ENCODE results near the gene PHACTR3. TPM values are rescaled to one million over a fixed set of nuclear protein-coding genes. Genes with fewer than 3 reads are reported as not detected.

PHACTR3 gene
- total RNA-seq, 1 donor from 2014 or later, result 22.3 TPM

DNA sequence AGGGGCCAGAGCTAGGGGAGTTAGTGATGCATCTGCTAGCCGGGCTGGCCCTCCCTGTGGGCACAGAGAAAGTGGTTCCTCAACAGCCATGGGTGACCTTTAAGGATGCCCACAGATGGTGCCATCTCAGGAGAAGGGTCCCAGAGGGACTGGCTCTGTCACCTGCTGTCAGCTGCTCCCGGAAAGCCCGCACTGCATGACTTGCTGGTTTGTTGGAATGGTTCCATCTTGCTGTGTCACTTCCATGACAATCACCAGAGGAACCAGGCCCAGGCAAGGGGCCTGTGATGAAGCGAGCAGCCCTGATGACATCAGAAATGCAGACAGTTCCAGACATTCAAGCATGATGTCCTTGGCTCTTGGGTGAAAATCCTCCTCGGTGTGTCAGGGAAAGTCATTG, 125.2 kb downstream of the PHACTR3 start:
- Mint-ChIP-seq H3K4me3 (no peak overlapping the region), H3K27me3 (ENCODE audit: low read depth) (peaks cover 23% of the 10 kb centered on the region), H3K9me3 (no peaks in the 10 kb centered on the region), H3K36me3 (ENCODE audit: low read depth) (no peaks in the 10 kb centered on the region), H3K27ac (ENCODE audit: unreplicated experiment) (no peak overlapping the region), H3K4me1 (no peaks in the 10 kb centered on the region)
- DNase-seq (ENCODE audit: low read depth, low spot score), result no peak
- no peak for TF ChIP-seq CTCF (conservative IDR thresholded peaks at IDR 0.05)

DNA sequence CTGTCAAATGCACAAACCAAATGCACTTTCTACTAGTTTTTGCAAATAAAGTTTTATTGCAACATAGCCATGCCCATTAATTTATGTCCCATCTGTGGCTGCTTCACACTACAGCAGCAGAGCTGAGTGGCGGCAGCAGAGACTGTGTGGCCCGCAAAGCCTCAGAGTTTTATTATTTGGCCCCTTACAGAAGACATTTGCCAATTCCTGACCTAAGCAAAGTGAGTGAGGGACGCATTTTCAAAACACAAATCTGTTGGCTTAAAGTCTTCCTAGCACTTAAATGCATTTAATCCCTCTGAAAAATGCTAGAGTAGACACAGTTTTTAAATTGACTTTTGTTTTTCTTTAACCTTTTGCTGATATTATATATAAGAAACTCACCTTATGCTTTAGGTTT, 126.4 kb downstream of the PHACTR3 start:
- H3K36me3 Mint-ChIP-seq (ENCODE audit: low read depth), result no peaks in the 10 kb centered on the region

DNA sequence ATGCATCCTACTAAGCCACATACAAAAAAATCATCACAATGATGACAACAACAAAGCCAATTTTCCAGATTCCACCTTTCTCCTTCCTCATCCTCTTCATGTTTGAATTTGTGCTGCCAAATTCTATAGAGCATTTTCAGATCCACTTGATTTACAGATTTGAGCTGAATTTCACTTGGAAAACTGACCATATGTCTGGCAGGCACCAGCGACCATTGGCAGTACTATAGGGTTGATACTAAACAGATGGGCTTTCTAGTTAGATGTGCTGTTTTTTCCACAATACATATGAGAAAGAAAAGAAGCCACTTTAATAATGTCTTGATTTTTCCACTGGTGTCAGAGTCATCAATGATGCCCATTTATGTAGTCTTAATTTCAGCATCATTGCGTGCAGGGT, 127.0 kb downstream of the PHACTR3 start:
- no peaks in the 10 kb centered on the region for H3K9me3 Mint-ChIP-seq
- DNase-seq (ENCODE audit: low read depth, low spot score), result no peak
- H3K27me3 Mint-ChIP-seq (ENCODE audit: low read depth), result peaks cover 24% of the 10 kb centered on the region
- TF ChIP-seq CTCF (conservative IDR thresholded peaks at IDR 0.05), result no peak
- no peak overlapping the region for H3K27ac Mint-ChIP-seq (ENCODE audit: unreplicated experiment)
- no peak overlapping the region for H3K4me3 Mint-ChIP-seq
- no peaks in the 10 kb centered on the region for H3K36me3 Mint-ChIP-seq (ENCODE audit: low read depth)
- no peaks in the 10 kb centered on the region for H3K4me1 Mint-ChIP-seq

More for the DNA sequence above, 126.4 kb downstream of the PHACTR3 start:
- DNase-seq (ENCODE audit: low read depth, low spot score), result no peak
- TF ChIP-seq CTCF (conservative IDR thresholded peaks at IDR 0.05), result no peak
- peaks cover 24% of the 10 kb centered on the region for H3K27me3 Mint-ChIP-seq (ENCODE audit: low read depth)
- no peaks in the 10 kb centered on the region for H3K9me3 Mint-ChIP-seq
- no peak overlapping the region for H3K27ac Mint-ChIP-seq (ENCODE audit: unreplicated experiment)
- no peaks in the 10 kb centered on the region for H3K4me1 Mint-ChIP-seq
- no peak overlapping the region for H3K4me3 Mint-ChIP-seq

GRCh38 chr20:59733351-59733750, 129.0 kb downstream of the PHACTR3 start:
- no peaks in the 10 kb centered on the region for H3K4me1 Mint-ChIP-seq
- DNase-seq (ENCODE audit: low read depth, low spot score), result no peak
- H3K9me3 Mint-ChIP-seq, result no peaks in the 10 kb centered on the region
- peaks cover 35% of the 10 kb centered on the region for H3K27me3 Mint-ChIP-seq (ENCODE audit: low read depth)
- H3K27ac Mint-ChIP-seq (ENCODE audit: unreplicated experiment), result no peak overlapping the region
- H3K4me3 Mint-ChIP-seq, result no peak overlapping the region
- H3K36me3 Mint-ChIP-seq (ENCODE audit: low read depth), result no peaks in the 10 kb centered on the region
- no peak for TF ChIP-seq CTCF (conservative IDR thresholded peaks at IDR 0.05)

DNA sequence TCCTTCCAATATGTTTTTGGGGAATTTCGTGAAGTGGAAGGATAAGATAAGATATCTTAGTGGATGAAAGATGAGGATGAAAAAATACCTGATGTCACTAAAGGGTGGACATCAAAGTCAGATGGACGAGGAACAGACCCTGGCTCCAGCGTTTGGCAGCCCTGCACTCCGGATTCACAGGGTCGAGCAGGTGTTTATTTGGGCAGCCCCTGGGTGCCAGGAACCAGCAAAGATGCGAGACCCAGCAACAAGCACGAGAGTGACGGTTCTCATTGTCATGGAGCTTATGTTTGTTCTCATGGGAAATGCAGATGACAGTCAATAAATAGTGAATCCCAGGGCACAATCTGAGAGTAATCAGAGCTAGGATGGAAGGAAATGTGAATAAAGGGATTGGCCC, 131.1 kb downstream of the PHACTR3 start:
- no peak for DNase-seq (ENCODE audit: low read depth, low spot score)
- peaks cover 35% of the 10 kb centered on the region for H3K27me3 Mint-ChIP-seq (ENCODE audit: low read depth)
- no peaks in the 10 kb centered on the region for H3K9me3 Mint-ChIP-seq
- H3K4me1 Mint-ChIP-seq, result no peaks in the 10 kb centered on the region
- no peak overlapping the region for H3K4me3 Mint-ChIP-seq
- no peak overlapping the region for H3K27ac Mint-ChIP-seq (ENCODE audit: unreplicated experiment)
- no peaks in the 10 kb centered on the region for H3K36me3 Mint-ChIP-seq (ENCODE audit: low read depth)
- no peak for TF ChIP-seq CTCF (conservative IDR thresholded peaks at IDR 0.05)

- Mint-ChIP-seq H3K36me3 (ENCODE audit: low read depth) (no peaks in the 10 kb centered on the region), H3K27me3 (ENCODE audit: low read depth) (peaks cover 34% of the 10 kb centered on the region), H3K9me3 (no peaks in the 10 kb centered on the region), H3K4me1 (no peaks in the 10 kb centered on the region), H3K27ac (ENCODE audit: unreplicated experiment) (no peak overlapping the region), H3K4me3 (no peak overlapping the region)
- DNase-seq (ENCODE audit: low read depth, low spot score), result no peak
- no peak for TF ChIP-seq CTCF (conservative IDR thresholded peaks at IDR 0.05)
These were observed 131.6 kb downstream of the PHACTR3 start for GRCh38 chr20:59735917-59736316.
